Motor neuron (in vitro differentiated cells): ENCODE measurements around the gene DNAJC5. TPM values are rescaled to one million over a fixed set of nuclear protein-coding genes. Genes with fewer than 3 reads are reported as not detected.

Source experiments
- ATAC-seq, 8 experiments: fragments of 200-7000 bp; cut with Tn5 transposase; replicated peaks in 6 of 8; 2 replicates each; pipeline ENCODE4 v1.8.0; 2021; ENCODE audit warnings: mild to moderate bottlenecking in 8 of 8, moderate library complexity in 8 of 8
- H3K27ac ChIP-seq, 2 donors: fragments of 250-450 bp; sonication (Bioruptor Pico); 2 replicates each; pipeline ENCODE4 v1.9.0; 2021; ENCODE audit warnings: antibody characterized with exemption in 2 of 2, mild to moderate bottlenecking in 2 of 2, moderate library complexity in 1 of 2
- H3K4me1 ChIP-seq, 2 donors: fragments of 250-450 bp; sonication (Bioruptor Pico); replicated peaks in 1 of 2; 2 replicates each; pipeline ENCODE4 v1.6.1; 2021; ENCODE audit warnings: antibody characterized with exemption in 2 of 2, mild to moderate bottlenecking in 2 of 2, moderate library complexity in 1 of 2
- H3K4me3 ChIP-seq, 5 donors: fragments of 250-450 bp; sonication (Bioruptor Pico); 2 replicates each; pipeline ENCODE4 v1.9.0; 2021; ENCODE audit warnings: antibody characterized with exemption in 5 of 5, mild to moderate bottlenecking in 5 of 5, moderate library complexity in 4 of 5
- WGBS, 10 experiments: fragments of 450-650 bp; shearing (Covaris generic); methylation state at CpG; one replicate each; pipeline ENCODE4 v1.0.0; 2022; 5-methylcytosine and 5-hydroxymethylcytosine counted together
- in situ Hi-C, 9 experiments: fragments of 400-800 bp; cut with MboI; loops; one replicate each; pipeline ENCODE4 v1.15.0; 2021; ENCODE audit warnings: low sequenced_read_pairs in 9 of 9, low pct_unique_long_range_greater_than_20kb in 2 of 9; ENCODE audit not compliant: unreplicated experiment in 9 of 9
- total RNA-seq, 8 experiments: library from RNA; unstranded; fragments of 300-600 nt; gene quantifications; 2 replicates each; pipeline versions ENCODE4 v1.2.3 to v1.2.4, GENCODE V29; 2022

Gene DNAJC5
- total RNA-seq, 8 experiments from 2014 or later: 31.7 to 80.7 (median 41.5) TPM

DNA sequence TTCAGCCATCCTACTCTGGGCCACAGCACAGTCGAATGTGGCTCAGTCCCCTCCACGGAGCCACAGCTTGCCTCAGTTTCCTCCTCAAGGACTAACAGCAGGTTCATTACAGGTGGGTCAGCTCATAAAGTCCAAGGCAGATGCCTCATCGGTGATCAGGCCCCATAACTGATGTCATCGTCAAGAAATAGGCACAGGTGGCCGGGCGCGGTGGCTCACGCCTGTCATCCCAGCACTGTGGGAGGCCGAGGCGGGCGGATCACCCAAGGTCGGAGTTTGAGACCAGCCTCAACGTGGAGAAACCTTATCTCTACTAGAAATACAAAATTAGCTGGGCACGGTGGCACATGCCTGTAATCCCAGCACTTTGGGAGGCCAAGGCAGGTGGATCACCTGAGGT is 57.8 kb downstream of the DNAJC5 start:
- WGBS, 10 experiments: 69 to 100% (median 92%) methylated on average over 2 to 5 of the region's 14 CpGs; no CpG with 5 or more reads in 5 of the 10 experiments
- ATAC-seq: no peak
- Histone ChIP-seq H3K27ac (no peak overlapping the region), H3K4me1 (peaks cover 42 to 52% of the 10 kb centered on the region in 2 donors), H3K4me3 (no peak overlapping the region)
- in situ Hi-C loops: no loop called here

DNA sequence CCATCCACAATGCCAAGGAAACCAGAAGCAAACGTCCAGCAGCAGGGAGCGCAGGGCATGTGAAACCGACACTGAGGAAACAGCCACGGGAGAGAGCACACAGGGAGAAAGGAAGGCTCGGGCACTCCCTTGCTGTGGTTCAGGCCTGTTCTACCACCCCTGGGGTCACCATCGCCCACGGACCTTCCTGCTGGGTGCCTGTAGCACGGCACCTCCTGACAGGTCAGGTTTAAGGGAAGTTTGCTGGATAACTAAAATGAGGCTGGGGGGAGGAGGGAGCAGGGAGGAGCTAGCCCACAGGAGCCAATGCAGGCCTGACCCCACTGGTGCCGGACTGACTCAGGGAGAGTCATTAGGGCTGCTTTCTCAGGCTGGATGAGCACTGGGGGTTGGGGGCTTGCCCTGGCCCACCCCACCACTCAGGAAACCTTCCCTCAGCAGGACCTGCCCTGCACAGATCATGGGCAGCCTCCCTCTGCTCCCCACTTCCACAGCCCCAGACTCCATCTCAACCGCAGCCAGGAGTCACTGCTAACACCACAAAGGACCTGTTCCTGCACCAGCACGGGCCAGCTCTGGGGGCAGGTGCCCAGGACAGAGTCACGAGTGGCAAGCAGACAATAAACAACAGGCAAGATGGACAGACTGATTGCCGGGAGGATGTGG is 59.0 kb downstream of the DNAJC5 start:
- ATAC-seq: no peak
- Histone ChIP-seq H3K4me1 (peaks cover 40 to 52% of the 10 kb centered on the region in 2 donors), H3K4me3 (no peak overlapping the region), H3K27ac (no peak overlapping the region)
- in situ Hi-C loops: no loop called here
- WGBS, 10 experiments: 17 to 100% (median 70%) methylated on average over 1 to 3 of the region's 13 CpGs; no CpG with 5 or more reads in 3 of the 10 experiments

GRCh38 chr20:63955281-63955826 is 60.4 kb downstream of the DNAJC5 start:
- 0 to 10% methylated on average over 3 of the region's 31 CpGs; no CpG with 5 or more reads in 8 of the 10 experiments for WGBS, 10 experiments
- peak; percentile 2 to 31 (median 16) for ATAC-seq

GRCh38 chr20:63955827-63956663 is 61.1 kb downstream of the DNAJC5 start, which contains the start of gene UCKL1:
Gene UCKL1, minus strand, starts transcription at chr20:63956416. Its CDS starts 44 bp downstream, at chr20:63956372.
- in situ Hi-C loops: no loop called here
- Histone ChIP-seq H3K27ac (peak within 1 kb of the TSS; percentile 90 to 95), H3K4me1 (peaks cover 21 to 37% of the 10 kb centered on the region in 2 donors), H3K4me3 (peak within 1 kb of the TSS; percentile 78 to 97 (median 86))
- peak; percentile 70 to 89 (median 86) for ATAC-seq
- 0 to 2% (median 0%) methylated on average over 2 to 20 of the region's 105 CpGs; no CpG with 5 or more reads in 6 of the 10 experiments for WGBS, 10 experiments

More at GRCh38 chr20:63955281-63955826, 60.4 kb downstream of the DNAJC5 start:
- in situ Hi-C loops: no loop called here
- Histone ChIP-seq H3K4me3 (peak overlapping the region; percentile 78 to 97 (median 86)), H3K27ac (peak overlapping the region; percentile 90 to 95), H3K4me1 (peaks cover 28 to 42% of the 10 kb centered on the region in 2 donors)

- H3K27ac ChIP-seq: peak overlapping the region; percentile 4 to 69
- H3K4me3 ChIP-seq: peak overlapping the region; percentile 18 to 97 (median 36)
- H3K4me1 ChIP-seq: peaks cover 19 to 34% of the 10 kb centered on the region in 2 donors
- in situ Hi-C loops: no loop called here
- WGBS, 10 experiments: 0 to 10% methylated on average over 1 to 2 of the region's 15 CpGs; no CpG with 5 or more reads in 8 of the 10 experiments
- ATAC-seq: peak in 1 of 8 experiments; percentile 1
These were observed 61.7 kb downstream of the DNAJC5 start for GRCh38 chr20:63956664-63957003.

GRCh38 chr20:63957004-63957689 is 62.2 kb downstream of the DNAJC5 start:
- peak; percentile 9 to 63 (median 27) for ATAC-seq
- peaks cover 19 to 31% of the 10 kb centered on the region in 2 donors for H3K4me1 ChIP-seq
- in situ Hi-C loops: no loop called here
- 0 to 60% (median 25%) methylated on average over 1 to 6 of the region's 28 CpGs; no CpG with 5 or more reads in 4 of the 10 experiments for WGBS, 10 experiments
- peak overlapping the region; percentile 18 to 97 (median 36) for H3K4me3 ChIP-seq
- H3K27ac ChIP-seq: peak overlapping the region; percentile 4 to 69

DNA sequence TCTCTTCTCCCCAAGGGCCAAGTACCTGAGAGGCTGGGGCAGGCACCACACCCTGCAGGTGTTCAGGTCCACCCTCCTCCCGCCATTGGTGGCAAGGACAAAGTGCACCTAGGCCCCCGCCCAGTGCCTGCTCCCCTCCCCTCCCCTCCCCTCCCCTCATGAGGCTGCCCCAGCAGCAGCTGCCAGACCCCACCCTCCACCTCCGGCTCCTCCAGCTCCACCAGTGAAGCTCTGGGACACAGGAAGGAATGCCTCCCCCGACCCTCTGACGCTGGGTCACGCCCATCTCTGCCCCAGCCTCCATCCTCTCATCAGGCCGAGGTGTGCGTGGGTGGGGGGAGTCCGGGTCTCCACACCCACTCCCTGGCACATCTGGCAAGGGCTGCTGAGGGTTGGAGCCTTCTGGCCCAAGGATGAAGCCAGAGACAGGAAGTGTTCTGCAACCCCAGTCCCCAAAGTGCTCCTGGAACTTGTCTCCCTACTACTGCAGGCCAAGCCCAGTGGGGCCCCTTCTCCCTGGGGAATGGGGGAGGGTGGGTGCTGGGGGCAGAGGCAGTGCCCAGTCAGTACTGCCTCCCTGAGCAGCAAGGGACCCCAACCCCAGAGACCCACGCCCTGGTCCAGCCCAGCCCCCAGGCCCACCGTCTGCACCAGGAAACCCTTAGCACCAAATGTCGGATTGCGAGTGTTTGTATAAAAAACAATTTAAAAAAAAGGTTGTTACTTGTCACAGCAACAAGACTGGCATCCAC is 62.9 kb downstream of the DNAJC5 start:
- Histone ChIP-seq H3K4me1 (peaks cover 19 to 31% of the 10 kb centered on the region in 2 donors), H3K27ac (peak overlapping the region in 1 of 2 donors; percentile 69), H3K4me3 (no peak overlapping the region)
- in situ Hi-C loops: no loop called here
- ATAC-seq: peak in 3 of 8 experiments; percentile 2 to 33 (median 6)
- WGBS, 10 experiments: 0% methylated on average over 1 of the region's 13 CpGs; no CpG with 5 or more reads in 9 of the 10 experiments

GRCh38 chr20:63958471-63958870 is 63.5 kb downstream of the DNAJC5 start:
- in situ Hi-C loops: no loop called here
- Histone ChIP-seq H3K4me1 (peaks cover 19 to 31% of the 10 kb centered on the region in 2 donors), H3K27ac (no peak overlapping the region), H3K4me3 (no peak overlapping the region)
- no peak for ATAC-seq
- no CpG with 5 or more reads among the region's 4 CpGs for WGBS, 10 experiments

DNA sequence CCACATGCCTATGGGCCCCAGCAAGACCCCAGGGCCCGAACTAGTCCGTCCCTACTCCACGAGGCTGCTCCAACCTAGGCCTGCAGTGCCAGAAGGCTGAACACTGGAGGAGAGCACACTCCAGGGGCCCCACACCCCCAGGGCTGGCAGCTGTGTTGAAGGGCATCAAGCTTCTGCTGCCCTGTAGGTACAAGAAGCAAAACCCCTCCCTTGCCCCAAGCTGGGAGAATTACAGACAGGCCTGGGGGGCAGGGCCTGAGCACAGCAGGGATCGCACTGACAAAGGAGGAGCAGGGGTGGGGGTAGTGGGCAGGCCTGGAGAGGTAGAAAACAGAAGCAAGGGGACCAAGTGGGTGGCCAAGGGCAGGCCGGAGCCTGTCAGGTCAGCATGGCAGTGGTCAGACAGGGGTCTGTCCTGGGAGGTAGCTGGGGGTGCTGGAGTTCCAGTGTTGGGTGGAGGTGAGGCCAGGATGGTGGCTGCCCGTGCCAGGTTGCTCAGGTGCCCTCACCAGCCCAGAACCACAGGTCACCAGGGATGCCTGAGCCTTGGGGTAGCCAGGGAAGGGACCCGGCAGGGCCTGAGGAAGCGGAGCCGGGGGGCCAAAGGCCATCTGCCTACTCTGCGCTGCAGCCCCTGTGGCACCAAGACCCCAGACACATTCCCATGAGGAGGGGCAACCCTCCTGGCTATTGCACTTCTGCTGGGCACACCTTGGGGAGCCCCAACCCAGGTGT is 64.2 kb downstream of the DNAJC5 start:
- no peak for ATAC-seq
- H3K27ac ChIP-seq: no peak overlapping the region
- H3K4me1 ChIP-seq: peaks cover 18 to 26% of the 10 kb centered on the region in 2 donors
- WGBS, 10 experiments: 60 to 96% (median 65%) methylated on average over 2 to 4 of the region's 10 CpGs; no CpG with 5 or more reads in 7 of the 10 experiments
- no peak overlapping the region for H3K4me3 ChIP-seq
- in situ Hi-C loops: no loop called here

DNA sequence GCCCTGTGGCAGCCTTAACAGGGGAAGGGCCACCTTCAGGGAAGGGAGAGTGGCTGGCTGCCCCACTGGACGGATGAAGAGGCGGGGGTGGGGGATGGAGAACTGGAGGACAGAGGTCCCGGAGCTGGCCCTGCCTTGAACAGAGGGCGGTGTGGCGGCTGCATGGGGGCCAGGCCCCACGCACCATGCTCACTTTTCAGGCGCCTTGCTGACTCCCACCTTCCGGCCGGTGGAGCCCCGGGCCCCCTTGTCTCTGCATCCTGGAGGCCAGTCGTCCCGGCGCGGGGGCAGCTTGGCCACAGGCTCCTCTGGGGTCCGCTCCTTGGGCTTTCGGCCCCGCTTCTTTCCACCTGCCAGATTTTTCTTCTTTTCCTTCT is 64.8 kb downstream of the DNAJC5 start:
- no peak for ATAC-seq
- in situ Hi-C loops: no loop called here
- Histone ChIP-seq H3K27ac (no peak overlapping the region), H3K4me1 (peaks cover 12 to 20% of the 10 kb centered on the region in 2 donors), H3K4me3 (no peak overlapping the region)
- WGBS, 10 experiments: 80 to 100% (median 90%) methylated on average over 1 to 11 of the region's 17 CpGs; no CpG with 5 or more reads in 5 of the 10 experiments
